Fibroblast of pulmonary artery (primary cell): Measurements from ENCODE around the gene PTPRK.

Source experiments
- DNase-seq: peaks from one replicate; pipeline ENCODE4 v3.0.0-alpha.2; 2010; ENCODE audit warnings: low read depth
- H3K4me3 ChIP-seq: replicated peaks from 2 replicates; pipeline ENCODE4 v1.5.1; 2011; ENCODE audit warnings: low read depth, mild to moderate bottlenecking, control low read depth, low read length, moderate library complexity
- TF ChIP-seq, protein P1 (sequence below): IDR thresholded peaks from 2 replicates; pipeline ENCODE4 v1.5.1; 2011; ENCODE audit warnings: mild to moderate bottlenecking, control low read depth, low read length, inconsistent platforms; ENCODE audit errors: missing control alignments

PTPRK gene

GRCh38 chr6:128131566-128131965 lies 388.8 kb downstream of the PTPRK start:
- DNase-seq = peak; percentile 37
- TF ChIP-seq, protein P1, sequence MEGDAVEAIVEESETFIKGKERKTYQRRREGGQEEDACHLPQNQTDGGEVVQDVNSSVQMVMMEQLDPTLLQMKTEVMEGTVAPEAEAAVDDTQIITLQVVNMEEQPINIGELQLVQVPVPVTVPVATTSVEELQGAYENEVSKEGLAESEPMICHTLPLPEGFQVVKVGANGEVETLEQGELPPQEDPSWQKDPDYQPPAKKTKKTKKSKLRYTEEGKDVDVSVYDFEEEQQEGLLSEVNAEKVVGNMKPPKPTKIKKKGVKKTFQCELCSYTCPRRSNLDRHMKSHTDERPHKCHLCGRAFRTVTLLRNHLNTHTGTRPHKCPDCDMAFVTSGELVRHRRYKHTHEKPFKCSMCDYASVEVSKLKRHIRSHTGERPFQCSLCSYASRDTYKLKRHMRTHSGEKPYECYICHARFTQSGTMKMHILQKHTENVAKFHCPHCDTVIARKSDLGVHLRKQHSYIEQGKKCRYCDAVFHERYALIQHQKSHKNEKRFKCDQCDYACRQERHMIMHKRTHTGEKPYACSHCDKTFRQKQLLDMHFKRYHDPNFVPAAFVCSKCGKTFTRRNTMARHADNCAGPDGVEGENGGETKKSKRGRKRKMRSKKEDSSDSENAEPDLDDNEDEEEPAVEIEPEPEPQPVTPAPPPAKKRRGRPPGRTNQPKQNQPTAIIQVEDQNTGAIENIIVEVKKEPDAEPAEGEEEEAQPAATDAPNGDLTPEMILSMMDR = no peak
- no peak overlapping the region for H3K4me3 ChIP-seq

GRCh38 chr6:128131036-128131435 lies 389.4 kb downstream of the PTPRK start:
- TF ChIP-seq, protein P1 = no peak
- no peak overlapping the region for H3K4me3 ChIP-seq
- no peak for DNase-seq

DNA sequence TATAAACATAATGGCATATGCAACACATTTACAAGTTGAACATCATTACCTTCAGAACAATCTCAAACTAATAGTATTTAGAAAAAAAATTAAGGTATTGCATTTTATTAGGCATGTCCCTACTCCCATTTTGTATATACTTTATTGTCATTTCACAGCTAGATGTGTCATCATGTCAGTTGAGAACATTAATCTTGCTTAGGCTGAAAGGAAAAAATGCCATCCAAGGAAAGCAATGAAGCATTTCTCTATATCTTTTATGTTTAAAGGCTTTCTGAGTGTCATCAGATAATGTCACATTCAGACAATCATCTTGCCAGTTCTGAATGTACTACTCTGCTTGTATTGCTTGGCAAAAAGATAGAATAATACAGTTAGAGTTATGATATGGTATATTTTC lies 390.7 kb downstream of the PTPRK start:
- H3K4me3 ChIP-seq = no peak overlapping the region
- TF ChIP-seq, protein P1 = no peak
- no peak for DNase-seq

DNA sequence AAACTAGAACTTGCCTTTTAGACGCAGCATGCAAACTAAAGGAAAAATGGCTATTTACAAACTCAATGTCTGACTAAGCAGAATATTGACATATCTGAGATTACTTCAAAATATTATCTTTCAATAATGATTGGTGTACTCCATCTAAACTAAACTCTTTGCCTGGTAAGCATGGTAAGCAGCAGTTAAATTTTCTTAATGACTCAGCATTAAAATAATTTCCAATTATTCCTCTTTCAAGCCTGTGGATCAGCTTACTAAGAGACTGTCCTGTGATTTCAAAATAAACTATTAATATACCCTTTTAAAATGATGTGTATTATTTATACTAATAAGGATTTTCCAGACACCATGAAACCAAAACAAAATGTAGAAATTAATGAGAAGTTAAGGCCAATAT lies 392.7 kb downstream of the PTPRK start:
- TF ChIP-seq, protein P1 = no peak
- no peak overlapping the region for H3K4me3 ChIP-seq
- DNase-seq = no peak

DNA sequence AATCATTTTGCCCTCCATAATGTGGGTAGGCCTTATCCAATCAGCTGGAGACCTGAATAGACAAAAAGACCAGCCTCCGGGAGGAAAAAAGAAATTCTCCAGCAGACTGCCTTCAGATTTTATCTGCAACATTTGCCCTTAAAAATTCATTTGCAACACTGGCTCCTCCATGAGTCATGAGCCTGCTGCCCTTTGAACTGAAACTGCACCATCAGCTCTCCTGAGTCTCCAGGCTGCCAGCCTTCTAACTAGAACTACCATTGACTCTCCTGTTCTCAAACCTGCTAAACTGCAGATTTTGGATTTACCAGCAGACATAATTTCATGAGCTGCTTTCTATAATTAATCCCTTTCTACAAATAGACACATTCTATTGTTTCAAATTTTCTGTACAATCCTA lies 395.7 kb downstream of the PTPRK start:
- DNase-seq = peak; percentile 41
- TF ChIP-seq, protein P1 = no peak
- no peak overlapping the region for H3K4me3 ChIP-seq

DNA sequence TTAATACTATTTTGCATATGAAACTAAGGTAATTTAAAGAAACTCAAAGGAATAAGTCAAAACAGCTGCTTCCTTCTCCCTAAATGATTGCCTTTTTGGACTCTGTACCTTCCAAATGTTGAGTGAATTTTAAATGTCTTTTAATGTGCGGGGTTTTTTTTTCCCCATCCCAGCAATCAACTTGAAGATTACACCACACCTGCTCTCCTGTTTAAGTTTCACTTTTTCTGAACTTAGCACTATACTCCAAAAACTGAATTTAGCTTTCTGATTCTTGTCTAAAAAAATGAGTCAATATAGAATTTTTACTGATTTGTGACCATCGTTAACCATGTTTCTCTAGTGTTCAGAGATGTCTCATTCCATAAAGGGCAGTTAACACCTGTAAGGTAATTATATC lies 398.8 kb downstream of the PTPRK start:
- no peak overlapping the region for H3K4me3 ChIP-seq
- no peak for DNase-seq
- TF ChIP-seq, protein P1 = no peak

- no peak for DNase-seq
- TF ChIP-seq, protein P1 = no peak
- H3K4me3 ChIP-seq = no peak overlapping the region
Observed at GRCh38 chr6:128121190-128121589, 399.2 kb downstream of the PTPRK start.
